NCI-H446 (cell line): ENCODE data around the gene LRFN2.

ENCODE experiments used
- DNase-seq, 2 experiments: peaks; one replicate each; lab custom pipeline; 2025; lab: John Stamatoyannopoulos, UW

LRFN2 gene

GRCh38 chr6:40543776-40544175 lies 43.4 kb downstream of the LRFN2 start:
- no peak for DNase-seq

- DNase-seq: no peak
Measured at GRCh38 chr6:40543146-40543545, 44.0 kb downstream of the LRFN2 start.

DNA sequence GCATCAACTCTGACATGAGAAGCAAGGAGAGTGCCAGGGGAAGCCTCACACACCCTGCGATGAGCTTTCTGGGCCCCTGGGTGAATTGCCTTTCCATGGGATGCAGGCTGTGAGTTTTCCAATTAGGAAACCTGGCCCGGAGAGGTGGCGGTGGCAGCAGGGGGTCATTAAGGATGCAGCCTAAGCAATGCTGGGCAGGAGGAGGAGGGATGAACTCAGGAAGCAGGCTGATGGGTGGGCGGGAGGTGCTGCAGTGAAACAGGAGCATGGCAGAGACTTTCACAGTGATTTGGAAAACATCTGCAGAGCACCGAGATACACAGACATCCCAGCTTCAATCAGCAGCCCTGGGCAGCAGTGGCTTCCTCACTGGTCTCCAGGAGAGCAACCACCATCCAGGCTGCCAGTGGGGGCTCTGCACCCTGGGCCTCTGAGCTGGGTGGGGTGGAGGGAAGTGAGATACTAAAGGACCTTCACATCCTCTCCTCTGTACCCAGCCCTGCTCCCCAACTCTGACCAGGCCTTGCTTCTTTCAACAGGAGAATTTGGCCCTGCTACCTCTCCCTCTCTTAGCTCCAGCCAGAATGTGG lies 44.9 kb downstream of the LRFN2 start:
- DNase-seq: no peak

GRCh38 chr6:40541556-40542174 lies 45.5 kb downstream of the LRFN2 start:
- no peak for DNase-seq

- DNase-seq: no peak
Measured at GRCh38 chr6:40540790-40541189, 46.4 kb downstream of the LRFN2 start.

DNA sequence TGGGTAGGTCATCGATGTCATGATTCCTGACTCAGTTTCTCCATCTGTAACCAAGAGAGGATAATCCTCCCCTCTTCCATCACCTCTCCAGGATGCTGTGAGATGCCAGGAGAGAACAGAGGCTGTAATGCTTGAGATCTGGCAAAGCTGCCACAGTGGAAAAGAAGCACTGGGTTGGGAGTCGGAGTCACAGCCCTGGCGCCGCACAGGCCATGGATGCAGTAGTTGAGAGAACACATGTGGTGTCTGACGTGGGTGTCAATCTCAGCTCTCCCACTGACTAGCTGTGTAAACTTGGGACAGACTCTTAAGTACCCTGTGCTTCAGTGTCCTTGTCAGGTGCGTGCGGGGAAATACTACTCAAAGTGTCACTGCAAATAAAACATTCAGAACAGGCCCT lies 47.3 kb downstream of the LRFN2 start:
- no peak for DNase-seq

DNA sequence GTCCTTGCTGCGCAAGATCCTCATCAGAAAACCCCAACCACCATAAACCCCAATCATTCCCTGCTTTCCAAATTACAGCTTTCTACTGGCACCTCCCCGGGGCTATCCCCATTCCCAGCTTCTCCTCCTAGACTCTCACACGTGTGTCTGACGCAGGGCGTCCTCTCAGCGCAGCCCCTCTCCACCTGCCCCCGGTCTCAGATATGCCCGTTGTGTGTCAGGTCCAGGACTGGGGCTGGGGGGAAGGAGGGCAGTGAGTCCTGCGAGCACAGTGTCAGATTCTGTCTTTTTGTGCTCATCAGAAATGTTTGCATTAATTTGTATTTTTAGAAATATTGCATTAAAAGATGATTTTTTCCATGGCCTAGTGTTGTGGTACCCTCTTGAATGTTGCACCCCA lies 48.6 kb downstream of the LRFN2 start:
- DNase-seq: no peak

GRCh38 chr6:40537446-40537845 lies 49.7 kb downstream of the LRFN2 start:
- DNase-seq: no peak

DNA sequence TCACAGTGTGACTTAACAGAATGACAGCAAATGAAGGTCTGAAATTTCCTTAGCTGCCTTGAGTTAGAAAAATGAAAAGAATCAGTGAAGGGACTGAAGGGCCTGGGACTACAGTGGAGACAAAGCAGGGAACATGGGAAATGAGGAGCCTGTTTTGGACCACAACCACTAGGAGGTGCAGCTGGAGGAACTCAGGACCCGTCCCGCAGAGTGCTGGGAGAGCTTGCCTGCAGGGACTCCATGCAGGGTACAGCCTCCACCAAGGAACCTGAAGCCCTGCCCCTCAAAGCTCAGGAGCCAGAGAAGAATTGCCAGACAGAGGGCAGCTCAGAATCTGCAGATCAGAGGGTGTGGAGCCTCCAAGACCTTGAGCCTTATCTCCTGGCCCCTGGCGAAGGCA lies 50.7 kb downstream of the LRFN2 start:
- DNase-seq: no peak

DNA sequence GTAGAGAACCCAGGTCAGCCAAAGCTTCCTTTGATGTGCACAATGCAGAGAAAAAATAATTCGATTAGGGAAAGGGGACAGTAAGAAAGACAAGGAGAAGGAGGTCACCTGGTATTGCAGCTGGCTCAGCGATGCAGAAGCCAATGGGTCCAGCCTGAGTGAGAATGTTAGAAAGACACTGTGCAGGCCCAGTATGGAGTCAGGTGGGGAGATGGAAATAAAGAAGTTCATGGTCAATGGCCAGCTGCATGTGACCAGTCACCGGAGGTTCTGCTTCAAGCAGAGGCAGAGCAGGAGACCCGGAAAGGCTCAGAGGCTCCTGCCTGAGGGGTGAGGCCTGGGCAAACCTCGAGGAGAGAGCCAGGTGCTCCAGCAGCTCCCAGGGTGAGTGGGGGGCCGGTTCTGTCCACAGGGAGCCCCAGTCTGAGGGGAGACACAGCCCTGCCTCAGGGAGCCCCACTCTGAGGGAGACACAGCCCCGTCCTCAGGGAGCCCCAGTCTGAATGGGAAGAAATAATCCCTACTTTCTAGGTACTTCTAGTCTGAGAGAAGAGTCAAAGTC lies 51.3 kb downstream of the LRFN2 start:
- DNase-seq: no peak

DNA sequence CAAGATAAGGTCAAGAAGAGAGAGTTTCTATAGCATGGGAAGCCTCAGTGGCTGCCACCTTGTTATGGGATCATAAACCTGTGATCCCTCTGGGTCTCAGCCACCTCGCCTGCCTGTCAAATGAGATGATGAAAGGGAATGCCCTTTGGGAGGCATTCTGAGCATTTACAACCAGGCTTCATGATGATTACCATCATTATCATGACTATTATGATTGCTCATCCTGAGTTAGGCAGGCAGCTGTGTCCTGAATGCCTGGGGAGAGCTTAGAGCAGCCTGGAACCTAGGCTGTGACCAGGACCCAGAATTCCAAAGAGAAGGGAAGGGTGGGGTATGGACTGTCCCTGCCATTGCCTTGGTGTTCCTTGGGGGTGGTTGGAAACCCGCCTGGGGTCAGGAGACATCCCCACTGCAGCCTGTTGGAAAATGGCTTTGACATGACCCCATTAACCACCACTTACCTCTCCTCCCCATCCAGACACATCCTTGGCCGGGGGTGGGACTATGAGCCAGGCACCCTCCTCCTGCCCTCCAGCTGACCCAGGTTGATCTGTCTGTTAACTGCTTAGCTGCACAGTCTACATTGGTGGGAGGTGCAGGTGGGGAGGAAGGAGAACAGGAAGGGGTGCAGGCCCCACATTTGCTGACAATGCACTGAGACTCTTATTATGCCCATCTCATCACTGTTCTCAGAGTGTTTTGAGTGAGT lies 51.9 kb downstream of the LRFN2 start:
- no peak for DNase-seq

DNA sequence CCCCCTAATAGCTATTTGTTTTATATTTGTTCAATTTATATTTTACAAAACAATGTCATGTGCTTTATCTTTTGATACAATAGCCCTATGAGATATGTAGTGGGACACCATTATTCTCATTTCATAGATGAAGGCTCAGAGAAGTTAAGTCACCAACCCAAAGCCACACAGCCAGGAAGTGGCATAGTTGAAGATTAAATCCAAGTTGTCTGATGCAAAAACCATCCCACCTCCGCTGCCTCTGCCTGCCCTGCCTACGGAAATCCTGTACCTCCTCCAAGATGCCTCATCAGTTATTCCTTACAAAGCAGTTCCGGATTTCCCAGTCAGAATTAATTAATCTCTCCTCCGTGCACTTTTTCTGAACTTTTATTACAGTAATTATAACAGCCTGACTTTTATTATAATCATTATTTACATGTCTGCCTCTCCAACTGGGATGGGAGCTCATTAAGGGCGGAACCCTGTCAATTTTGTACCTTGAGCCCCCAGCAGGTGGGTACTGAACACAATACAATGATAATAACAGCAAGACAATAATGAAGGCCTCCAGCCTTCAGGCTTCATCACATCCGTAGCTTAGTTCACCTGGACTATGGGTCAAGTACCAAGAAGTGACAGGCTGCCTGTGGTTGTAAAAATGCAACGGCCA lies 54.7 kb downstream of the LRFN2 start:
- no peak for DNase-seq

- DNase-seq: no peak
Measured at GRCh38 chr6:40529919-40530318, 57.2 kb downstream of the LRFN2 start.

- no peak for DNase-seq
Measured at GRCh38 chr6:40529040-40529439, 58.1 kb downstream of the LRFN2 start.

DNA sequence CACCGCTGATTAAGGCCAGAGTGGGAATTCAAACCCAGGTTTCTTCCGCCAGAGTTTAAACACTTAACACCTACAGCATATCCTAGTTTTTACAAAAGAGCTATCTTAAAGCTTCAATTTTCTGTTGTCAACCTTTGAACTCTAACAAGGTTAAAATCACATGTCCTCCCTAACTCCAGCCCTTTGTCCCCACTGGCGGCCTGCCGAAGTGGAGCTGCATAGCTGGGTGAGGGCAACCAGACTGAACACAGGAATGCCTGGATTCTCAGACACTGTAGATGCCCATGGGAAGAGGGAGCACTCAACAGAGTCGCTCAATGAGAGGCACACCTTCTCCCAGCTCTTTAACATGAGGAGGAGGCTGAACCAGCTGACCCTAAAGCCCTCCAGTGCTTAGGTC lies 59.1 kb downstream of the LRFN2 start:
- DNase-seq: no peak

DNA sequence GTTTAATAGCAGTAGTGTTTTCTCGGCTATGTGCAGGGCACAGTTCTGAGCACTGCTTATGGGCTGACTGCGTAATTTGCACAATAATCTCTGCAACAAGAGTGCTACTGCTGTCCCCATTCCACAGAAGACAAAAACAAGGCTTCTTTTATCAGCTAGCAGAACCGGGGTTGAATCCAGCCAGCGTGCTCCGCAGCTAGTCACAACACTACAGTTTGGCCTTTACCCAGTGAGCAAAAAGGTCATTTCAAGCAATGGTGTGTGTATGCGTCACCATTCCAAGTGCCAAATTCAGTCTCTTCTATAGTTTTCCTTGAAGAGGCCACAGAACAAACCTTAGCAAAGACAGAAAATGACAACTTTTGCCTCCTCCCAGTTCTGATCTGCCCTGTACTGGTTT lies 61.1 kb downstream of the LRFN2 start:
- no peak for DNase-seq

- DNase-seq: no peak
Measured at GRCh38 chr6:40524797-40525585, 62.2 kb downstream of the LRFN2 start.

GRCh38 chr6:40523505-40524172 lies 63.5 kb downstream of the LRFN2 start:
- DNase-seq: no peak

- DNase-seq: no peak
Measured at GRCh38 chr6:40521496-40521895, 65.7 kb downstream of the LRFN2 start.

DNA sequence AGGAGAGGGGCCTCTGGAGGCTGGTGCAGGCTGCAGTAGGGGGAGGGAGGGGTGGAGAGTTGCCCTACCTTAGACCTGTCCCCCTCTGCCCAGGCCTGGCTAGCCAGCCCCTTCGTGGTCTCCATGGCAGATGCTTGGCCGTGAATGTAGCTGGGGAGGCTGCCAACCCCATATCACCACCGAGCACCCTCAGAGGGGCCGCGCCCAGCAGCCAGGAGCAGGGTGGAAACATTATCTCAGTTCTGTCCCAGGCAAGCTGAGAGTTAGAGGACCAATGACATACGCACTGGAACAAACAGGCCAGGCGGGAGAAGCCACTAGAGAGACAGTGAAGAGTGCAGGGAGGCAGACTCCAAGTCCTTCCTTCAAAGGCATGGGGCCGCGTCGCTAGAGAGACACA lies 66.5 kb downstream of the LRFN2 start:
- no peak for DNase-seq

DNA sequence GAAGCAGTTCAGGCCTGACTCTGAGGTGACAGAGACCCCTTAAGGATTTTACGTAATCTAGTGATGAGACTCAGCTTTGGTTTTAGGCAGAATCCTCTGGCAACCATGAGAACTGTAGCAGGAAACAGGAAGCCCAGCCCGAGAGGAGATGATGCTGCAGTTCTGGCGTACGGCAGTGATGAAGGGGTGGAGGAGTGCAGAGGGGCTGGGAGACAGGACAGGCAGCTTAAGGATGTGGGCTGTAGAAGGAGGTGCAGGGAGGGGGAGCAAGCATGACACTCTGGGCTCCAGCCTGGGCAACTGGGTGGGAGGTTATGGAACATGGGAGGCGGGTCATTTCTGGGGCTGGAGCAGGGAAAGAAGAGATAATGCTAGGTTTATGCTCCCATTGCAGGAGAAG lies 67.1 kb downstream of the LRFN2 start:
- no peak for DNase-seq
